HepG2 (cell line): Measurements from ENCODE around the gene ARR3. TPM values are rescaled to one million over a fixed set of nuclear protein-coding genes. Genes with fewer than 3 reads are reported as not detected.

ENCODE experiments used
- HNRNPK ChIP-seq: fragments of 200-400 bp; formaldehyde crosslinking; IDR thresholded peaks from 2 replicates; pipeline ENCODE4 v1.6.1; 2018; ENCODE audit warnings: low read length, low read depth, moderate library complexity, mild to moderate bottlenecking; ENCODE audit not compliant: poor library complexity, severe bottlenecking
- HNRNPUL1 ChIP-seq: fragments of 200-400 bp; formaldehyde crosslinking; IDR thresholded peaks from 2 replicates; pipeline ENCODE4 v1.6.1; 2017; ENCODE audit warnings: low read depth, mild to moderate bottlenecking, low read length, moderate library complexity
- JUNB ChIP-seq: sonication (generic); formaldehyde crosslinking; IDR thresholded peaks from 2 replicates; pipeline ENCODE4 v1.8.0; 2022; ENCODE audit warnings: missing genetic modification reagents, mild to moderate bottlenecking, borderline replicate concordance
- KDM4B ChIP-seq: sonication (generic); formaldehyde crosslinking; IDR thresholded peaks from 2 replicates; pipeline ENCODE4 v1.4.0; 2020; ENCODE audit warnings: missing genetic modification reagents
- NFYC ChIP-seq: IDR thresholded peaks from 2 replicates; pipeline ENCODE4 v1.6.1; 2016; ENCODE audit warnings: missing genetic modification reagents, missing compliant biosample characterization
- TRIM24 ChIP-seq: sonication (generic); formaldehyde crosslinking; IDR thresholded peaks from 2 replicates; pipeline ENCODE4 v1.8.0; 2022; ENCODE audit warnings: mild to moderate bottlenecking, missing genetic modification reagents
- U2AF2 ChIP-seq: fragments of 200-400 bp; formaldehyde crosslinking; IDR thresholded peaks from 2 replicates; pipeline ENCODE4 v1.6.1; 2017; ENCODE audit warnings: low read depth, mild to moderate bottlenecking, low read length
- ZNF230 ChIP-seq: sonication (generic); formaldehyde crosslinking; IDR thresholded peaks from 2 replicates; pipeline ENCODE4 v1.4.0; 2020; ENCODE audit warnings: mild to moderate bottlenecking, missing genetic modification reagents
- ZNF317 ChIP-seq: sonication (generic); formaldehyde crosslinking; IDR thresholded peaks from 2 replicates; pipeline ENCODE4 v1.5.0; 2020; ENCODE audit warnings: mild to moderate bottlenecking, missing genetic modification reagents
- ZNF333 ChIP-seq: sonication (generic); formaldehyde crosslinking; IDR thresholded peaks from 2 replicates; pipeline ENCODE4 v1.4.0; 2020; ENCODE audit warnings: mild to moderate bottlenecking, missing genetic modification reagents, borderline replicate concordance
- ZNF350 ChIP-seq: sonication (generic); formaldehyde crosslinking; IDR thresholded peaks from 2 replicates; pipeline ENCODE4 v1.4.0; 2020; ENCODE audit warnings: mild to moderate bottlenecking, low read depth, missing genetic modification reagents, borderline replicate concordance
- ZNF616 ChIP-seq: sonication (generic); formaldehyde crosslinking; IDR thresholded peaks from 2 replicates; pipeline ENCODE4 v1.5.0; 2020; ENCODE audit warnings: low read depth, mild to moderate bottlenecking, missing genetic modification reagents
- ZNF672 ChIP-seq: sonication (generic); formaldehyde crosslinking; IDR thresholded peaks from 2 replicates; pipeline ENCODE4 v1.8.1; 2022; ENCODE audit warnings: missing genetic modification reagents
- ZNF790 ChIP-seq: sonication (generic); formaldehyde crosslinking; IDR thresholded peaks from 2 replicates; pipeline ENCODE4 v1.8.0; 2022; ENCODE audit warnings: missing genetic modification reagents, mild to moderate bottlenecking, borderline replicate concordance
- polyA plus RNA-seq, 8 experiments: library from polyadenylated mRNA; depleted of rRNA in 3 of 8; stranded (reverse) in 7 of 8; unstranded in 1 of 8; fragments of >200 nt; fragmentation: Illumina TruSeq in 4 of 8; extraction: Trizol in 4 of 8; gene quantifications; 2 replicates each; pipeline versions ENCODE4 v1.2.1 to v1.2.3, GENCODE V29; 2011 to 2016; ENCODE audit warnings: low read depth in 4 of 8, missing spikeins in 1 of 8, mixed read lengths in 1 of 8; ENCODE audit not compliant: insufficient read depth in 1 of 8
- total RNA-seq, 5 experiments: library from RNA; depleted of rRNA; stranded (reverse); fragments of >200 nt; fragmentation: Illumina TruSeq; extraction: Trizol; gene quantifications; 2 replicates each; pipeline ENCODE4 v1.2.3, GENCODE V29; 2016; ENCODE audit warnings: low read depth in 1 of 5
- TF ChIP-seq, protein P1 (sequence below): sonication (generic); formaldehyde crosslinking; IDR thresholded peaks from 2 replicates; pipeline ENCODE4 v1.5.0; 2020; ENCODE audit warnings: mild to moderate bottlenecking, missing genetic modification reagents, borderline replicate concordance
- TF ChIP-seq, protein P2 (sequence below): IDR thresholded peaks from 2 replicates; pipeline ENCODE4 v1.6.1; 2012; ENCODE audit warnings: low read length, improper control_type of control experiment

ARR3 gene
- total and polyA plus RNA-seq, 2 of the 13 experiments (the other 11 are each of a cell fraction or from before 2014, with no cell fraction given): not detected

DNA sequence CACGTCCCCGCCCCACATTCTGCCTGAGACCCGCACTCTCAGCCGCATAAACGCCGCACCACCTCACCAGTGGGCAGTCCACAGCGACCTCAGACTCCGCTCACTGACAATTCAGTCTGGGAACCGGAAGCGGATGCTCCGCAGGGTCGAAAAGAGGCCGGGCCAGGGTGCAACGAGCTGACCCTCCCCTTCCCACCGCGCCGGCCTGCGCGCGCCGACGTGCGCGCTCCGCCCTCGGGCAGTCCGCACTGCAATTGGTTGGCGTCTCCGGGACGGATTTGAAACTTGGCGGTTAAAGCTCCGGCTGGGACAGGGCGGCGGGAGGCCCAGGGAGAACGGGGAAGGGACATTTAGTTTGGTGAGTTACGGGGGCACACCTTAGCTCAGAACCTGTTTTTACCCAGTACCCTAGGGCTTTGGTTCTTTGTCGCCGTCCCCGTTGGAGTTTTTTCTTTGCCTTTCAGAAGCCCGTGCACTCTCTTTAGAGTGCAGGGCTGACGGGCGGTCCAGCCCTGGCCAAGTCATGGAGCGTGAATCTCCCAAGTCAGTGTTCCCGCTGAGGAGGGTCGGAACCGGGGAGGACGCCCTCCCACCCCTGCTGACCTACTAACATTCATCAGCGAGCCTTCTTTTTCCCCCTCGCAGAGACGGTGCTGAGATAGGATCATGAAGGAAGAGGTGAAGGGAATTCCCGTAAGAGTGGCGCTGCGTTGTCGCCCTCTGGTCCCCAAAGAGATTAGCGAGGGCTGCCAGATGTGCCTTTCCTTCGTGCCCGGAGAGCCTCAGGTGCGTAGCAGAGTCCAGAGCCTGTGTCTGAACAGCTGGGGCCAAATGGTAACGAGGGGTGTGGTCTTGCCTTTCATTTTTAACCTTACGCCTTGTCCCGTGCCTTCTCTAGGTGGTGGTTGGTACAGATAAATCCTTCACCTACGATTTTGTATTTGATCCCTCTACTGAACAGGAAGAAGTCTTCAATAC is 21.9 kb downstream of the ARR3 start, which contains the start of the genes KIF4A and PDZD11 (continued):
- TF ChIP-seq, protein P1, sequence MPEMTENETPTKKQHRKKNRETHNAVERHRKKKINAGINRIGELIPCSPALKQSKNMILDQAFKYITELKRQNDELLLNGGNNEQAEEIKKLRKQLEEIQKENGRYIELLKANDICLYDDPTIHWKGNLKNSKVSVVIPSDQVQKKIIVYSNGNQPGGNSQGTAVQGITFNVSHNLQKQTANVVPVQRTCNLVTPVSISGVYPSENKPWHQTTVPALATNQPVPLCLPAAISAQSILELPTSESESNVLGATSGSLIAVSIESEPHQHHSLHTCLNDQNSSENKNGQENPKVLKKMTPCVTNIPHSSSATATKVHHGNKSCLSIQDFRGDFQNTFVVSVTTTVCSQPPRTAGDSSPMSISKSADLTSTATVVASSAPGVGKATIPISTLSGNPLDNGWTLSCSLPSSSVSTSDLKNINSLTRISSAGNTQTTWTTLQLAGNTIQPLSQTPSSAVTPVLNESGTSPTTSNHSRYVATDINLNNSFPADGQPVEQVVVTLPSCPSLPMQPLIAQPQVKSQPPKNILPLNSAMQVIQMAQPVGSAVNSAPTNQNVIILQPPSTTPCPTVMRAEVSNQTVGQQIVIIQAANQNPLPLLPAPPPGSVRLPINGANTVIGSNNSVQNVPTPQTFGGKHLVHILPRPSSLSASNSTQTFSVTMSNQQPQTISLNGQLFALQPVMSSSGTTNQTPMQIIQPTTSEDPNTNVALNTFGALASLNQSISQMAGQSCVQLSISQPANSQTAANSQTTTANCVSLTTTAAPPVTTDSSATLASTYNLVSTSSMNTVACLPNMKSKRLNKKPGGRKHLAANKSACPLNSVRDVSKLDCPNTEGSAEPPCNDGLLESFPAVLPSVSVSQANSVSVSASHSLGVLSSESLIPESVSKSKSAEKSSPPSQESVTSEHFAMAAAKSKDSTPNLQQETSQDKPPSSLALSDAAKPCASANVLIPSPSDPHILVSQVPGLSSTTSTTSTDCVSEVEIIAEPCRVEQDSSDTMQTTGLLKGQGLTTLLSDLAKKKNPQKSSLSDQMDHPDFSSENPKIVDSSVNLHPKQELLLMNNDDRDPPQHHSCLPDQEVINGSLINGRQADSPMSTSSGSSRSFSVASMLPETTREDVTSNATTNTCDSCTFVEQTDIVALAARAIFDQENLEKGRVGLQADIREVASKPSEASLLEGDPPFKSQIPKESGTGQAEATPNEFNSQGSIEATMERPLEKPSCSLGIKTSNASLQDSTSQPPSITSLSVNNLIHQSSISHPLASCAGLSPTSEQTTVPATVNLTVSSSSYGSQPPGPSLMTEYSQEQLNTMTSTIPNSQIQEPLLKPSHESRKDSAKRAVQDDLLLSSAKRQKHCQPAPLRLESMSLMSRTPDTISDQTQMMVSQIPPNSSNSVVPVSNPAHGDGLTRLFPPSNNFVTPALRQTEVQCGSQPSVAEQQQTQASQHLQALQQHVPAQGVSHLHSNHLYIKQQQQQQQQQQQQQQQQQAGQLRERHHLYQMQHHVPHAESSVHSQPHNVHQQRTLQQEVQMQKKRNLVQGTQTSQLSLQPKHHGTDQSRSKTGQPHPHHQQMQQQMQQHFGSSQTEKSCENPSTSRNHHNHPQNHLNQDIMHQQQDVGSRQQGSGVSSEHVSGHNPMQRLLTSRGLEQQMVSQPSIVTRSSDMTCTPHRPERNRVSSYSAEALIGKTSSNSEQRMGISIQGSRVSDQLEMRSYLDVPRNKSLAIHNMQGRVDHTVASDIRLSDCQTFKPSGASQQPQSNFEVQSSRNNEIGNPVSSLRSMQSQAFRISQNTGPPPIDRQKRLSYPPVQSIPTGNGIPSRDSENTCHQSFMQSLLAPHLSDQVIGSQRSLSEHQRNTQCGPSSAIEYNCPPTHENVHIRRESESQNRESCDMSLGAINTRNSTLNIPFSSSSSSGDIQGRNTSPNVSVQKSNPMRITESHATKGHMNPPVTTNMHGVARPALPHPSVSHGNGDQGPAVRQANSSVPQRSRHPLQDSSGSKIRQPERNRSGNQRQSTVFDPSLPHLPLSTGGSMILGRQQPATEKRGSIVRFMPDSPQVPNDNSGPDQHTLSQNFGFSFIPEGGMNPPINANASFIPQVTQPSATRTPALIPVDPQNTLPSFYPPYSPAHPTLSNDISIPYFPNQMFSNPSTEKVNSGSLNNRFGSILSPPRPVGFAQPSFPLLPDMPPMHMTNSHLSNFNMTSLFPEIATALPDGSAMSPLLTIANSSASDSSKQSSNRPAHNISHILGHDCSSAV: no peak
- TF ChIP-seq, protein P2, sequence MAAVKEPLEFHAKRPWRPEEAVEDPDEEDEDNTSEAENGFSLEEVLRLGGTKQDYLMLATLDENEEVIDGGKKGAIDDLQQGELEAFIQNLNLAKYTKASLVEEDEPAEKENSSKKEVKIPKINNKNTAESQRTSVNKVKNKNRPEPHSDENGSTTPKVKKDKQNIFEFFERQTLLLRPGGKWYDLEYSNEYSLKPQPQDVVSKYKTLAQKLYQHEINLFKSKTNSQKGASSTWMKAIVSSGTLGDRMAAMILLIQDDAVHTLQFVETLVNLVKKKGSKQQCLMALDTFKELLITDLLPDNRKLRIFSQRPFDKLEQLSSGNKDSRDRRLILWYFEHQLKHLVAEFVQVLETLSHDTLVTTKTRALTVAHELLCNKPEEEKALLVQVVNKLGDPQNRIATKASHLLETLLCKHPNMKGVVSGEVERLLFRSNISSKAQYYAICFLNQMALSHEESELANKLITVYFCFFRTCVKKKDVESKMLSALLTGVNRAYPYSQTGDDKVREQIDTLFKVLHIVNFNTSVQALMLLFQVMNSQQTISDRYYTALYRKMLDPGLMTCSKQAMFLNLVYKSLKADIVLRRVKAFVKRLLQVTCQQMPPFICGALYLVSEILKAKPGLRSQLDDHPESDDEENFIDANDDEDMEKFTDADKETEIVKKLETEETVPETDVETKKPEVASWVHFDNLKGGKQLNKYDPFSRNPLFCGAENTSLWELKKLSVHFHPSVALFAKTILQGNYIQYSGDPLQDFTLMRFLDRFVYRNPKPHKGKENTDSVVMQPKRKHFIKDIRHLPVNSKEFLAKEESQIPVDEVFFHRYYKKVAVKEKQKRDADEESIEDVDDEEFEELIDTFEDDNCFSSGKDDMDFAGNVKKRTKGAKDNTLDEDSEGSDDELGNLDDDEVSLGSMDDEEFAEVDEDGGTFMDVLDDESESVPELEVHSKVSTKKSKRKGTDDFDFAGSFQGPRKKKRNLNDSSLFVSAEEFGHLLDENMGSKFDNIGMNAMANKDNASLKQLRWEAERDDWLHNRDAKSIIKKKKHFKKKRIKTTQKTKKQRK: no peak
- no peak for TF ChIP-seq ZNF350 (CRISPR knock-in tag)
- no peak for TF ChIP-seq KDM4B (CRISPR knock-in tag)
- TF ChIP-seq HNRNPK: no peak
- TF ChIP-seq ZNF333 (CRISPR knock-in tag): no peak
- no peak for TF ChIP-seq ZNF317 (CRISPR knock-in tag)
- TF ChIP-seq HNRNPUL1: no peak
- no peak for TF ChIP-seq TRIM24
- no peak for TF ChIP-seq ZNF672 (CRISPR knock-in tag)
- TF ChIP-seq JUNB (CRISPR knock-in tag): no peak
- TF ChIP-seq U2AF2: no peak
- peak; percentile 82 for TF ChIP-seq NFYC (CRISPR knock-in tag)
- no peak for TF ChIP-seq ZNF790 (CRISPR knock-in tag)
- TF ChIP-seq ZNF616 (CRISPR knock-in tag): no peak
- TF ChIP-seq ZNF230 (CRISPR knock-in tag): no peak
